GM12878 (cell line): ENCODE results near the gene KIF2A. TPM values are rescaled to one million over a fixed set of nuclear protein-coding genes. Genes with fewer than 3 reads are reported as not detected.

Experiments
- ATAC-seq: fragments of 200-7000 bp; cut with Tn5 transposase; 3 replicates; pipeline ENCODE4 v1.9.1; 2020; ENCODE audit warnings: mild to moderate bottlenecking, moderate library complexity
- BruUV-seq: library from RNA; stranded (reverse); fragments of 400-500 nt; replicated peaks from 2 replicates; lab custom pipeline; 2021; lab: Mats Ljungman, UMichigan
- CTCF ChIA-PET: fragments of 300-600 bp; sonication (Branson Sonifier 250); formaldehyde crosslinking; extraction: SDS; loops from one replicate; lab custom pipeline; 2021; ENCODE audit warnings: inconsistent platforms; lab: Yijun Ruan, JAX
- POLR2A ChIA-PET: fragments of 350-600 bp; formaldehyde crosslinking; extraction: SDS; loops from one replicate; lab custom pipeline; 2021; ENCODE audit warnings: inconsistent platforms; lab: Charles Lee
- RAD21 ChIA-PET: fragments of 300-600 bp; sonication (Branson Sonifier 250); formaldehyde crosslinking; loops from one replicate; lab custom pipeline; 2023; ENCODE audit warnings: antibody characterized with exemption; ENCODE audit not compliant: unreplicated experiment; lab: Charles Lee
- SMC1A ChIA-PET: fragments of 300-600 bp; sonication (Branson Sonifier 250); formaldehyde crosslinking; loops from one replicate; lab custom pipeline; 2023; ENCODE audit not compliant: unreplicated experiment, uncharacterized antibody; lab: Charles Lee
- DNase-seq: peaks from one replicate; pipeline ENCODE4 v3.0.0-alpha.2; 2011; ENCODE audit warnings: low read depth, low spot score
- FAIRE-seq: peaks from 3 replicates; lab custom pipeline; 2011; peaks lifted over from hg19 to GRCh38; lab: Jason Lieb, UNC
- H2AFZ ChIP-seq: 2 replicates; pipeline ENCODE4 v1.6.0; 2011; ENCODE audit warnings: low read depth, low read length, control low read depth; ENCODE audit not compliant: control insufficient read depth
- H3K27ac ChIP-seq: 2 replicates; pipeline ENCODE4 v1.5.1; 2011; ENCODE audit warnings: control low read depth; ENCODE audit not compliant: control insufficient read depth, insufficient read depth
- H3K27me3 ChIP-seq, 2 experiments: replicated peaks in 1 of 2; 2 replicates each; pipeline versions ENCODE4 v1.6.0 to v1.6.1; 2011; ENCODE audit warnings: low read length in 1 of 2; ENCODE audit not compliant: control insufficient read depth in 2 of 2, insufficient read depth in 2 of 2
- H3K36me3 ChIP-seq, 2 experiments: 2 replicates each; pipeline ENCODE4 v1.5.1; 2011; ENCODE audit warnings: low read length in 1 of 2; ENCODE audit not compliant: control insufficient read depth in 2 of 2, insufficient read depth in 2 of 2
- H3K4me1 ChIP-seq: 2 replicates; pipeline ENCODE4 v1.6.1; 2011; ENCODE audit warnings: mild to moderate bottlenecking, low read length, moderate library complexity, mixed read lengths; ENCODE audit not compliant: control insufficient read depth, insufficient read depth
- H3K4me2 ChIP-seq: 2 replicates; pipeline ENCODE4 v1.6.0; 2011; ENCODE audit warnings: control low read depth; ENCODE audit not compliant: control insufficient read depth, insufficient read depth
- H3K4me3 ChIP-seq: fragments of 200-600 bp; sonication (generic); 2 replicates; pipeline ENCODE4 v1.5.1; 2016
- H3K79me2 ChIP-seq: 2 replicates; pipeline ENCODE4 v1.6.0; 2011; ENCODE audit warnings: low read length; ENCODE audit not compliant: control insufficient read depth, insufficient read depth
- H3K9ac ChIP-seq: 2 replicates; pipeline ENCODE4 v1.8.0; 2011; ENCODE audit warnings: low read length, control low read depth, mixed read lengths; ENCODE audit not compliant: control insufficient read depth, insufficient read depth
- H3K9me3 ChIP-seq: replicated peaks from 3 replicates; pipeline ENCODE4 v1.5.1; 2011; ENCODE audit warnings: mild to moderate bottlenecking, low read length; ENCODE audit not compliant: control insufficient read depth, insufficient read depth
- H4K20me1 ChIP-seq: 2 replicates; pipeline ENCODE4 v1.6.0; 2011; ENCODE audit not compliant: control insufficient read depth, insufficient read depth
- ESRRA ChIP-seq: IDR thresholded peaks from 2 replicates; pipeline ENCODE4 v1.6.1; 2012; ENCODE audit warnings: mild to moderate bottlenecking, low read length, improper control_type of control experiment
- FOXM1 ChIP-seq: IDR thresholded peaks from 2 replicates; pipeline ENCODE4 v1.6.1; 2012; ENCODE audit warnings: low read depth, mild to moderate bottlenecking, inconsistent platforms, low read length, moderate library complexity
- HDGF ChIP-seq: fragments of 450-650 bp; IDR thresholded peaks from 2 replicates; pipeline ENCODE4 v1.6.1; 2016; ENCODE audit warnings: antibody characterized with exemption
- KLF5 ChIP-seq: fragments of 450-650 bp; IDR thresholded peaks from 2 replicates; pipeline ENCODE4 v1.6.1; 2014; ENCODE audit warnings: mild to moderate bottlenecking; ENCODE audit not compliant: partially characterized antibody
- MEF2A ChIP-seq: IDR thresholded peaks from 2 replicates; pipeline ENCODE4 v1.6.1; 2011; ENCODE audit warnings: low read depth, mild to moderate bottlenecking, low read length, moderate library complexity; ENCODE audit not compliant: insufficient read depth
- MTA2 ChIP-seq: fragments of 450-650 bp; IDR thresholded peaks from 2 replicates; pipeline ENCODE4 v1.6.1; 2016; ENCODE audit warnings: low read depth, mild to moderate bottlenecking, moderate library complexity
- MYB ChIP-seq: fragments of 150-350 bp; IDR thresholded peaks from 2 replicates; pipeline ENCODE4 v1.6.1; 2014; ENCODE audit warnings: mild to moderate bottlenecking, low read depth, low read length, borderline replicate concordance
- POLR2AphosphoS5 ChIP-seq: IDR thresholded peaks from 2 replicates; pipeline ENCODE4 v1.6.1; 2011; ENCODE audit warnings: mild to moderate bottlenecking, low read length, inconsistent platforms
- RB1 ChIP-seq: fragments of 450-650 bp; formaldehyde crosslinking; IDR thresholded peaks from 2 replicates; pipeline ENCODE4 v1.6.1; 2017; ENCODE audit warnings: mild to moderate bottlenecking, borderline replicate concordance
- RFX5 ChIP-seq: IDR thresholded peaks from 2 replicates; pipeline ENCODE4 v1.6.1; 2011; ENCODE audit warnings: low read depth, low read length, improper control_type of control experiment
- SIX5 ChIP-seq: IDR thresholded peaks from 2 replicates; pipeline ENCODE4 v1.6.1; 2011; ENCODE audit warnings: mild to moderate bottlenecking, low read depth, low read length, moderate library complexity; ENCODE audit not compliant: severe bottlenecking
- ZNF217 ChIP-seq: fragments of 450-650 bp; IDR thresholded peaks from 2 replicates; pipeline ENCODE4 v1.6.1; 2017; ENCODE audit warnings: antibody characterized with exemption, mild to moderate bottlenecking
- ZNF274 ChIP-seq: IDR thresholded peaks from one replicate; pipeline ENCODE4 v1.8.0; 2011; ENCODE audit not compliant: insufficient read length, insufficient read depth
- ZNF384 ChIP-seq: IDR thresholded peaks from 2 replicates; pipeline ENCODE4 v1.6.1; 2012; ENCODE audit warnings: low read depth, mild to moderate bottlenecking, low read length, improper control_type of control experiment, borderline replicate concordance
- ZNF622 ChIP-seq: fragments of 450-650 bp; IDR thresholded peaks from 2 replicates; pipeline ENCODE4 v1.6.1; 2017; ENCODE audit warnings: mild to moderate bottlenecking, inconsistent platforms
- in situ Hi-C: fragments of 300-500 bp; cut with MboI; formaldehyde crosslinking; loops from 9 replicates; pipeline ENCODE4 v1.14.3; 2018; ENCODE audit warnings: mixed read lengths
- intact Hi-C: fragments of 100-400 bp; cut with micrococcal nuclease; formaldehyde crosslinking; loops from one replicate; pipeline ENCODE4 v1.14.2; 2022; ENCODE audit not compliant: unreplicated experiment
- polyA plus RNA-seq, 11 experiments: library from polyadenylated mRNA; depleted of rRNA in 4 of 11; unstranded in 6 of 11; stranded (reverse) in 5 of 11; fragments of >200 nt; fragmentation: Nextera tagmentation in 4 of 11; fragmentation: Illumina TruSeq in 1 of 11; extraction: Ambion mirVana in 4 of 11; extraction: Trizol in 1 of 11; gene quantifications; 1 replicate in 1 of 11; 2 replicates in 10 of 11; pipeline versions ENCODE4 v1.2.1 to v1.2.3, GENCODE V29; 2011 to 2016; ENCODE audit warnings: inconsistent platforms in 2 of 11, missing spikeins in 2 of 11, low read depth in 1 of 11
- total RNA-seq, 4 experiments: library from RNA; depleted of rRNA in 3 of 4; stranded (reverse); fragments of >200 nt in 3 of 4; fragmentation: Illumina TruSeq in 1 of 4; extraction: Trizol in 1 of 4; gene quantifications; 2 replicates each; pipeline versions ENCODE4 v1.2.1 to v1.2.3, GENCODE V29; 2013 to 2021
- TF ChIP-seq, protein P1 (sequence below): fragments of 450-650 bp; IDR thresholded peaks from 2 replicates; pipeline ENCODE4 v1.6.1; 2018; ENCODE audit warnings: borderline replicate concordance, mild to moderate bottlenecking; ENCODE audit not compliant: partially characterized antibody
- TF ChIP-seq, protein P2 (sequence below): IDR thresholded peaks from 2 replicates; pipeline ENCODE4 v1.6.1; 2012; ENCODE audit warnings: low read depth, low read length, improper control_type of control experiment
- TF ChIP-seq, protein P3 (sequence below), 3 experiments: IDR thresholded peaks in 2 of 3; conservative IDR thresholded peaks in 1 of 3; 2 replicates each; pipeline ENCODE4 v1.5.1; 2011; ENCODE audit warnings: low read depth in 3 of 3, low read length in 3 of 3, mild to moderate bottlenecking in 3 of 3, control low read depth in 2 of 3, moderate library complexity in 2 of 3, inconsistent platforms in 1 of 3, mixed read lengths in 1 of 3; ENCODE audit not compliant: control insufficient read depth in 2 of 3, insufficient read depth in 1 of 3; ENCODE audit errors: extremely low read depth in 1 of 3

KIF2A gene
- total and polyA plus RNA-seq, 10 of the 15 experiments (the other 5 are each of a cell fraction or from before 2014, with no cell fraction given): 35.9 to 124 (median 80.1) TPM

GRCh38 chr5:62282064-62282463, 23.9 kb upstream of the KIF2A start (continued):
- no peak for TF ChIP-seq ZNF274
- TF ChIP-seq, protein P1, sequence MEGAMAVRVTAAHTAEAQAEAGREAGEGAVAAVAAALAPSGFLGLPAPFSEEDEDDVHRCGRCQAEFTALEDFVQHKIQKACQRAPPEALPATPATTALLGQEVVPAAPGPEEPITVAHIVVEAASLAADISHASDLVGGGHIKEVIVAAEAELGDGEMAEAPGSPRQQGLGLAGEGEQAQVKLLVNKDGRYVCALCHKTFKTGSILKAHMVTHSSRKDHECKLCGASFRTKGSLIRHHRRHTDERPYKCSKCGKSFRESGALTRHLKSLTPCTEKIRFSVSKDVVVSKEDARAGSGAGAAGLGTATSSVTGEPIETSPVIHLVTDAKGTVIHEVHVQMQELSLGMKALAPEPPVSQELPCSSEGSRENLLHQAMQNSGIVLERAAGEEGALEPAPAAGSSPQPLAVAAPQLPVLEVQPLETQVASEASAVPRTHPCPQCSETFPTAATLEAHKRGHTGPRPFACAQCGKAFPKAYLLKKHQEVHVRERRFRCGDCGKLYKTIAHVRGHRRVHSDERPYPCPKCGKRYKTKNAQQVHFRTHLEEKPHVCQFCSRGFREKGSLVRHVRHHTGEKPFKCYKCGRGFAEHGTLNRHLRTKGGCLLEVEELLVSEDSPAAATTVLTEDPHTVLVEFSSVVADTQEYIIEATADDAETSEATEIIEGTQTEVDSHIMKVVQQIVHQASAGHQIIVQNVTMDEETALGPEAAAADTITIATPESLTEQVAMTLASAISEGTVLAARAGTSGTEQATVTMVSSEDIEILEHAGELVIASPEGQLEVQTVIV: no peak
- TF ChIP-seq, all 136 proteins: peak for 0

DNA sequence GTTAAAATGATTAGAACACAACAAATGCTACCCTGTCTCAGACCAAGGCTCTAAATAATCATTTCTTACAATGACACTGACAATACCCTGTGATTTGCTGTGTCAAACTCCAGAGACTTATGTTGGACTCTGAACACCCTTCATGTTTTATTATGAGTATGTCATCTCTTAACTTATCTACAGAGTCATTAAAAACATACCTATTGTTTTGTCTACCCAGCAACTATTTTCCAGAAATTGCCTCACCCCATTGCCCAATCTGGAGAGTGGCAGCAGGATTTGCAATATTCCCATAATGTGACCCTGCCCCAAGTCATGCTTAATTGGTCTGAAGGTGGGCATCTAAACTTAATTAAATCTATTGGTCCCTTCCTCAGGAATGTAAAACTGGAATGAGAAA, 23.0 kb upstream of the KIF2A start:
- intact Hi-C loops: no loop called here
- TF ChIP-seq ZNF217 (no peak), RB1 (no peak), HDGF (no peak), POLR2AphosphoS5 (no peak), SIX5 (no peak), ESRRA (no peak), MYB (no peak), FOXM1 (no peak), RFX5 (no peak), ZNF274 (no peak), MEF2A (no peak), ZNF622 (no peak), MTA2 (no peak), KLF5 (no peak), ZNF384 (no peak)
- TF ChIP-seq, protein P2, sequence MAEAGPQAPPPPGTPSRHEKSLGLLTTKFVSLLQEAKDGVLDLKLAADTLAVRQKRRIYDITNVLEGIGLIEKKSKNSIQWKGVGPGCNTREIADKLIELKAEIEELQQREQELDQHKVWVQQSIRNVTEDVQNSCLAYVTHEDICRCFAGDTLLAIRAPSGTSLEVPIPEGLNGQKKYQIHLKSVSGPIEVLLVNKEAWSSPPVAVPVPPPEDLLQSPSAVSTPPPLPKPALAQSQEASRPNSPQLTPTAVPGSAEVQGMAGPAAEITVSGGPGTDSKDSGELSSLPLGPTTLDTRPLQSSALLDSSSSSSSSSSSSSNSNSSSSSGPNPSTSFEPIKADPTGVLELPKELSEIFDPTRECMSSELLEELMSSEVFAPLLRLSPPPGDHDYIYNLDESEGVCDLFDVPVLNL: no peak
- TF ChIP-seq, protein P3, sequence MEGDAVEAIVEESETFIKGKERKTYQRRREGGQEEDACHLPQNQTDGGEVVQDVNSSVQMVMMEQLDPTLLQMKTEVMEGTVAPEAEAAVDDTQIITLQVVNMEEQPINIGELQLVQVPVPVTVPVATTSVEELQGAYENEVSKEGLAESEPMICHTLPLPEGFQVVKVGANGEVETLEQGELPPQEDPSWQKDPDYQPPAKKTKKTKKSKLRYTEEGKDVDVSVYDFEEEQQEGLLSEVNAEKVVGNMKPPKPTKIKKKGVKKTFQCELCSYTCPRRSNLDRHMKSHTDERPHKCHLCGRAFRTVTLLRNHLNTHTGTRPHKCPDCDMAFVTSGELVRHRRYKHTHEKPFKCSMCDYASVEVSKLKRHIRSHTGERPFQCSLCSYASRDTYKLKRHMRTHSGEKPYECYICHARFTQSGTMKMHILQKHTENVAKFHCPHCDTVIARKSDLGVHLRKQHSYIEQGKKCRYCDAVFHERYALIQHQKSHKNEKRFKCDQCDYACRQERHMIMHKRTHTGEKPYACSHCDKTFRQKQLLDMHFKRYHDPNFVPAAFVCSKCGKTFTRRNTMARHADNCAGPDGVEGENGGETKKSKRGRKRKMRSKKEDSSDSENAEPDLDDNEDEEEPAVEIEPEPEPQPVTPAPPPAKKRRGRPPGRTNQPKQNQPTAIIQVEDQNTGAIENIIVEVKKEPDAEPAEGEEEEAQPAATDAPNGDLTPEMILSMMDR (IDR thresholded peaks at IDR 0.05 in 2 of 3, conservative IDR thresholded peaks at IDR 0.05 in 1 of 3; ENCODE audit: control insufficient read depth in 2 of 3, extremely low read depth in 1 of 3, insufficient read depth in 1 of 3, low read depth in 3 of 3, low read length in 3 of 3): no peak

More for the DNA sequence above, 23.0 kb upstream of the KIF2A start:
- H3K4me1 ChIP-seq: peaks cover 12% of the 10 kb centered on the region
- no peaks in the 10 kb centered on the region for H3K79me2 ChIP-seq
- ChIA-PET CTCF (interaction anchor here (1.9 kb wide), 1 partner anchor 18 kb away, joined by 5 read pairs; no protein-coding TSS in a partner anchor), RAD21 (no interaction called here), POLR2A (interaction anchor here (0.8 kb wide), 1 partner anchor 23 kb away, joined by 4 read pairs; the partner anchor contains the start of gene KIF2A), SMC1A (interaction anchor here (0.6 to 1.6 kb wide), 3 partner anchors 10 to 53 kb away, joined by 3 to 4 read pairs (median 3); no protein-coding TSS in a partner anchor)
- H2AFZ ChIP-seq: no peak overlapping the region
- H3K27me3 ChIP-seq: no peaks in the 10 kb centered on the region
- in situ Hi-C loops: no loop called here
- FAIRE-seq (peak; percentile 52), DNase-seq (no peak), ATAC-seq (no peak)
- no peaks in the 10 kb centered on the region for H4K20me1 ChIP-seq
- H3K36me3 ChIP-seq: no peaks in the 10 kb centered on the region
- no TSS peak for BruUV-seq
- H3K9ac ChIP-seq: no peak overlapping the region
- H3K27ac ChIP-seq: no peak overlapping the region
- no peak overlapping the region for H3K4me3 ChIP-seq
- no peak overlapping the region for H3K4me2 ChIP-seq
- H3K9me3 ChIP-seq: peaks cover 8% of the 10 kb centered on the region; the same call in 2 of the 3 replicates
